ENCODE results near the gene MTMR12.

Gene MTMR12

GRCh38 chr5:32232441-32233219 lies 80.1 kb downstream of the MTMR12 start:
- DNase-seq (ENCODE audit: extremely low read depth, insufficient read length): peak; percentile 48
- Histone ChIP-seq H3K36me3 (ENCODE audit: control insufficient read depth, insufficient read depth, low read length) (peaks cover 14% of the 10 kb centered on the region), H3K4me3 (replicated peaks; ENCODE audit: low read depth, low read length) (no peak overlapping the region), H3K27me3 (replicated peaks; ENCODE audit: control insufficient read depth, insufficient read depth, low read length) (no peaks in the 10 kb centered on the region)
- TF ChIP-seq CTCF (IDR thresholded peaks at IDR 0.05; ENCODE audit: insufficient read depth, low read length, poor library complexity, severe bottlenecking): peak; percentile 76

- Histone ChIP-seq H3K4me3 (replicated peaks; ENCODE audit: low read depth, low read length) (no peak overlapping the region), H3K36me3 (ENCODE audit: control insufficient read depth, insufficient read depth, low read length) (peaks cover 14% of the 10 kb centered on the region), H3K27me3 (replicated peaks; ENCODE audit: control insufficient read depth, insufficient read depth, low read length) (no peaks in the 10 kb centered on the region)
- DNase-seq (ENCODE audit: extremely low read depth, insufficient read length): no peak
- no peak for TF ChIP-seq CTCF (IDR thresholded peaks at IDR 0.05; ENCODE audit: insufficient read depth, low read length, poor library complexity, severe bottlenecking)
Measured at GRCh38 chr5:32231929-32232328, 80.8 kb downstream of the MTMR12 start.

GRCh38 chr5:32231241-32231640 lies 81.5 kb downstream of the MTMR12 start:
- DNase-seq (ENCODE audit: extremely low read depth, insufficient read length): no peak
- Histone ChIP-seq H3K27me3 (replicated peaks; ENCODE audit: control insufficient read depth, insufficient read depth, low read length) (no peaks in the 10 kb centered on the region), H3K36me3 (ENCODE audit: control insufficient read depth, insufficient read depth, low read length) (peaks cover 14% of the 10 kb centered on the region), H3K4me3 (replicated peaks; ENCODE audit: low read depth, low read length) (no peak overlapping the region)
- no peak for TF ChIP-seq CTCF (IDR thresholded peaks at IDR 0.05; ENCODE audit: insufficient read depth, low read length, poor library complexity, severe bottlenecking)

GRCh38 chr5:32230356-32231099 lies 82.2 kb downstream of the MTMR12 start:
- Histone ChIP-seq H3K4me3 (replicated peaks; ENCODE audit: low read depth, low read length) (no peak overlapping the region), H3K27me3 (replicated peaks; ENCODE audit: control insufficient read depth, insufficient read depth, low read length) (no peaks in the 10 kb centered on the region), H3K36me3 (ENCODE audit: control insufficient read depth, insufficient read depth, low read length) (peaks cover 14% of the 10 kb centered on the region)
- no peak for TF ChIP-seq CTCF (IDR thresholded peaks at IDR 0.05; ENCODE audit: insufficient read depth, low read length, poor library complexity, severe bottlenecking)
- DNase-seq (ENCODE audit: extremely low read depth, insufficient read length): no peak

- TF ChIP-seq CTCF (IDR thresholded peaks at IDR 0.05; ENCODE audit: insufficient read depth, low read length, poor library complexity, severe bottlenecking): no peak
- Histone ChIP-seq H3K4me3 (replicated peaks; ENCODE audit: low read depth, low read length) (no peak overlapping the region), H3K27me3 (replicated peaks; ENCODE audit: control insufficient read depth, insufficient read depth, low read length) (no peaks in the 10 kb centered on the region), H3K36me3 (ENCODE audit: control insufficient read depth, insufficient read depth, low read length) (peaks cover 14% of the 10 kb centered on the region)
- no peak for DNase-seq (ENCODE audit: extremely low read depth, insufficient read length)
Measured at GRCh38 chr5:32229586-32229985, 83.2 kb downstream of the MTMR12 start.
